HepG2 (cell line): ENCODE measurements around the gene MAP3K2. TPM values are rescaled to one million over a fixed set of nuclear protein-coding genes. Genes with fewer than 3 reads are reported as not detected.

ENCODE experiments used
- ATAC-seq: fragments of 200-7000 bp; cut with Tn5 transposase; 3 replicates; pipeline ENCODE4 v1.9.1; 2020; ENCODE audit warnings: mild to moderate bottlenecking, moderate library complexity
- BruUV-seq: library from RNA; stranded (reverse); fragments of 400-500 nt; replicated peaks from 2 replicates; lab custom pipeline; 2021; lab: Mats Ljungman, UMichigan
- CTCF ChIA-PET: fragments of 300-600 bp; formaldehyde crosslinking; extraction: SDS; loops from one replicate; lab custom pipeline; 2021; ENCODE audit warnings: low total read pairs, inconsistent platforms, low intra/inter-chr PET ratio; lab: Yijun Ruan, JAX
- POLR2A ChIA-PET: fragments of 350-600 bp; sonication (Branson Sonifier 250); formaldehyde crosslinking; loops from one replicate; lab custom pipeline; 2020; ENCODE audit warnings: antibody characterized with exemption, inconsistent platforms; lab: Yijun Ruan, JAX
- DNase-seq: peaks from one replicate; pipeline ENCODE4 v3.0.0-alpha.2; 2015; ENCODE audit warnings: low spot score
- FAIRE-seq: peaks from 3 replicates; lab custom pipeline; 2011; peaks lifted over from hg19 to GRCh38; lab: Jason Lieb, UNC
- H2AFZ ChIP-seq: one replicate; pipeline ENCODE4 v1.6.1; 2011; ENCODE audit warnings: low read length, inconsistent platforms
- H3K27ac ChIP-seq: fragments of 300-600 bp; 3 replicates; pipeline ENCODE4 v1.8.0; 2011; ENCODE audit warnings: mixed run types, mild to moderate bottlenecking, mixed read lengths, low read length, inconsistent platforms; ENCODE audit not compliant: insufficient read depth; ENCODE audit errors: extremely low read length
- H3K27me3 ChIP-seq, 2 experiments: fragments of 200-600 bp in 1 of 2; 2 replicates in 1 of 2; 3 replicates in 1 of 2; pipeline versions ENCODE4 v1.6.0 to v1.8.0; 2011; ENCODE audit warnings: low read length in 2 of 2, mild to moderate bottlenecking in 2 of 2, moderate library complexity in 2 of 2, inconsistent platforms in 1 of 2; ENCODE audit not compliant: insufficient read depth in 2 of 2, control insufficient read depth in 1 of 2
- H3K36me3 ChIP-seq, 2 experiments: fragments of 200-600 bp in 1 of 2; replicated peaks in 1 of 2; 2 replicates in 1 of 2; 3 replicates in 1 of 2; pipeline versions ENCODE4 v1.5.1 to v1.8.0; 2011; ENCODE audit warnings: low read length in 2 of 2, inconsistent platforms in 1 of 2; ENCODE audit not compliant: insufficient read depth in 2 of 2, control insufficient read depth in 1 of 2
- H3K4me1 ChIP-seq: 2 replicates; pipeline ENCODE4 v1.5.1; 2012; ENCODE audit warnings: low read length, inconsistent platforms; ENCODE audit not compliant: insufficient read depth
- H3K4me2 ChIP-seq: 2 replicates; pipeline ENCODE4 v1.6.0; 2011; ENCODE audit warnings: low read depth, low read length, inconsistent platforms
- H3K4me3 ChIP-seq, 3 experiments: fragments of 200-600 bp in 1 of 3; sonication (generic), shearing (Covaris generic) in 1 of 3; replicated peaks in 1 of 3; 2 replicates each; pipeline ENCODE4 v1.5.1; 2011 to 2016; ENCODE audit warnings: low read length in 3 of 3, inconsistent platforms in 2 of 3, low read depth in 2 of 3, mild to moderate bottlenecking in 2 of 3, control low read depth in 1 of 3, mixed read lengths in 1 of 3; ENCODE audit not compliant: insufficient read depth in 1 of 3
- H3K79me2 ChIP-seq: one replicate; pipeline ENCODE4 v1.6.1; 2011; ENCODE audit warnings: low read length, inconsistent platforms; ENCODE audit not compliant: insufficient read depth
- H3K9ac ChIP-seq: 2 replicates; pipeline ENCODE4 v1.6.0; 2011; ENCODE audit warnings: mild to moderate bottlenecking, low read depth, low read length, inconsistent platforms; ENCODE audit not compliant: insufficient read depth
- H3K9me3 ChIP-seq: 2 replicates; pipeline ENCODE4 v1.5.1; 2012; ENCODE audit warnings: mild to moderate bottlenecking, low read length
- H4K20me1 ChIP-seq: 2 replicates; pipeline ENCODE4 v1.6.0; 2011; ENCODE audit warnings: inconsistent platforms, mild to moderate bottlenecking, low read length, moderate library complexity; ENCODE audit not compliant: insufficient read depth
- CHCHD3 ChIP-seq: sonication (generic); formaldehyde crosslinking; IDR thresholded peaks from 2 replicates; pipeline ENCODE4 v1.8.0; 2022; ENCODE audit warnings: mild to moderate bottlenecking, missing genetic modification reagents, moderate library complexity
- FOXP4 ChIP-seq: sonication (generic); formaldehyde crosslinking; IDR thresholded peaks from 2 replicates; pipeline ENCODE4 v1.4.0; 2020; ENCODE audit warnings: missing genetic modification reagents
- HOXD1 ChIP-seq: sonication (generic); formaldehyde crosslinking; IDR thresholded peaks from 2 replicates; pipeline ENCODE4 v1.5.0; 2020; ENCODE audit warnings: missing genetic modification reagents
- LRRFIP1 ChIP-seq: sonication (generic); formaldehyde crosslinking; conservative IDR thresholded peaks from 2 replicates; pipeline ENCODE4 v1.4.0; 2020; ENCODE audit warnings: missing genetic modification reagents
- NR2C2 ChIP-seq: sonication (generic); formaldehyde crosslinking; IDR thresholded peaks from 2 replicates; pipeline ENCODE4 v1.4.0; 2020; ENCODE audit warnings: missing genetic modification reagents, mild to moderate bottlenecking, moderate library complexity, borderline replicate concordance
- U2AF1 ChIP-seq: fragments of 200-400 bp; formaldehyde crosslinking; optimal IDR thresholded peaks from 2 replicates; pipeline ENCODE3; 2017; ENCODE audit warnings: mild to moderate bottlenecking, low read depth, low read length
- ZNF34 ChIP-seq: sonication (generic); formaldehyde crosslinking; IDR thresholded peaks from 2 replicates; pipeline ENCODE4 v1.4.0; 2020; ENCODE audit warnings: mild to moderate bottlenecking, missing genetic modification reagents, borderline replicate concordance
- ZNF749 ChIP-seq: sonication (generic); formaldehyde crosslinking; IDR thresholded peaks from 2 replicates; pipeline ENCODE4 v1.8.0; 2022; ENCODE audit warnings: mild to moderate bottlenecking, missing genetic modification reagents, moderate library complexity, borderline replicate concordance
- WGBS: methylation state at CpG from one replicate; pipeline ENCODE4 v1.1.6; 2017; ENCODE audit warnings: low lambda C conversion rate; 5-methylcytosine and 5-hydroxymethylcytosine counted together
- in situ Hi-C: cut with HindIII; loops from 2 replicates; pipeline ENCODE4 v1.10.0; 2017; ENCODE audit warnings: low pct_unique_long_range_greater_than_20kb; ENCODE audit not compliant: extremely low pct_ligation_motif_present
- intact Hi-C: fragments of 100-400 bp; cut with micrococcal nuclease; formaldehyde crosslinking; loops from one replicate; pipeline ENCODE4 v1.10.0; 2022; ENCODE audit not compliant: unreplicated experiment
- polyA plus RNA-seq, 8 experiments: library from polyadenylated mRNA; depleted of rRNA in 3 of 8; stranded (reverse) in 7 of 8; unstranded in 1 of 8; fragments of >200 nt; fragmentation: Illumina TruSeq in 4 of 8; extraction: Trizol in 4 of 8; gene quantifications; 2 replicates each; pipeline versions ENCODE4 v1.2.1 to v1.2.3, GENCODE V29; 2011 to 2016; ENCODE audit warnings: low read depth in 4 of 8, missing spikeins in 1 of 8, mixed read lengths in 1 of 8; ENCODE audit not compliant: insufficient read depth in 1 of 8
- total RNA-seq, 5 experiments: library from RNA; depleted of rRNA; stranded (reverse); fragments of >200 nt; fragmentation: Illumina TruSeq; extraction: Trizol; gene quantifications; 2 replicates each; pipeline ENCODE4 v1.2.3, GENCODE V29; 2016; ENCODE audit warnings: low read depth in 1 of 5
- TF ChIP-seq, protein P1 (sequence below): sonication (generic); formaldehyde crosslinking; IDR thresholded peaks from 2 replicates; pipeline ENCODE4 v1.4.0; 2020; ENCODE audit warnings: low read depth, mild to moderate bottlenecking, missing genetic modification reagents

MAP3K2 gene
- total and polyA plus RNA-seq, 2 of the 13 experiments (the other 11 are each of a cell fraction or from before 2014, with no cell fraction given): 12.2 to 37.2 TPM

- H2AFZ ChIP-seq: no peak overlapping the region
- ATAC-seq (no peak), DNase-seq (no peak), FAIRE-seq (no peak)
- H3K4me2 ChIP-seq: no peak overlapping the region
- H3K4me1 ChIP-seq: peaks cover 39% of the 10 kb centered on the region
- BruUV-seq: no TSS peak
- in situ Hi-C loops (no loop called here), intact Hi-C loops (no loop called here)
- ChIA-PET CTCF (no interaction called here), POLR2A (no interaction called here)
- TF ChIP-seq NR2C2 (CRISPR knock-in tag): no peak
- TF ChIP-seq, protein P1, sequence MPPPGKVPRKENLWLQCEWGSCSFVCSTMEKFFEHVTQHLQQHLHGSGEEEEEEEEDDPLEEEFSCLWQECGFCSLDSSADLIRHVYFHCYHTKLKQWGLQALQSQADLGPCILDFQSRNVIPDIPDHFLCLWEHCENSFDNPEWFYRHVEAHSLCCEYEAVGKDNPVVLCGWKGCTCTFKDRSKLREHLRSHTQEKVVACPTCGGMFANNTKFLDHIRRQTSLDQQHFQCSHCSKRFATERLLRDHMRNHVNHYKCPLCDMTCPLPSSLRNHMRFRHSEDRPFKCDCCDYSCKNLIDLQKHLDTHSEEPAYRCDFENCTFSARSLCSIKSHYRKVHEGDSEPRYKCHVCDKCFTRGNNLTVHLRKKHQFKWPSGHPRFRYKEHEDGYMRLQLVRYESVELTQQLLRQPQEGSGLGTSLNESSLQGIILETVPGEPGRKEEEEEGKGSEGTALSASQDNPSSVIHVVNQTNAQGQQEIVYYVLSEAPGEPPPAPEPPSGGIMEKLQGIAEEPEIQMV: no peak
- TF ChIP-seq U2AF1: no peak
- no peak for TF ChIP-seq LRRFIP1
- no peak for TF ChIP-seq FOXP4 (CRISPR knock-in tag)
- no peak for TF ChIP-seq HOXD1 (CRISPR knock-in tag)
- no peak for TF ChIP-seq ZNF749 (CRISPR knock-in tag)
- no peak for TF ChIP-seq CHCHD3 (CRISPR knock-in tag)
- no peak for TF ChIP-seq ZNF34
- no peaks in the 10 kb centered on the region for H3K9me3 ChIP-seq
- H3K9ac ChIP-seq: no peak overlapping the region
- no peak overlapping the region for H3K27ac ChIP-seq
- WGBS: 90% methylated on average over 10 of the region's 10 CpGs
- H4K20me1 ChIP-seq: peaks cover 21% of the 10 kb centered on the region
- H3K4me3 ChIP-seq: no peak overlapping the region
- peaks cover 93% of the 10 kb centered on the region for H3K79me2 ChIP-seq
- no peaks in the 10 kb centered on the region for H3K27me3 ChIP-seq
- no peaks in the 10 kb centered on the region for H3K36me3 ChIP-seq
Observed at GRCh38 chr2:127361929-127362885, 25.6 kb downstream of the MAP3K2 start.
